Activated CD8-positive, alpha-beta memory T cell treated with anti-CD3 and anti-CD28 coated beads, Interleukin-2, amount 50 U/mL, for 24 hours (primary cell): ENCODE results near the gene PTPRN2.

Experiments used
- DNase-seq: peaks from one replicate; pipeline ENCODE4 v3.0.0-alpha.2; 2020; ENCODE audit errors: extremely low read depth

The PTPRN2 gene

GRCh38 chr7:158401295-158401694 is 186.3 kb downstream of the PTPRN2 start:
- no peak for DNase-seq

GRCh38 chr7:158400601-158401225 is 186.9 kb downstream of the PTPRN2 start:
- no peak for DNase-seq

DNA sequence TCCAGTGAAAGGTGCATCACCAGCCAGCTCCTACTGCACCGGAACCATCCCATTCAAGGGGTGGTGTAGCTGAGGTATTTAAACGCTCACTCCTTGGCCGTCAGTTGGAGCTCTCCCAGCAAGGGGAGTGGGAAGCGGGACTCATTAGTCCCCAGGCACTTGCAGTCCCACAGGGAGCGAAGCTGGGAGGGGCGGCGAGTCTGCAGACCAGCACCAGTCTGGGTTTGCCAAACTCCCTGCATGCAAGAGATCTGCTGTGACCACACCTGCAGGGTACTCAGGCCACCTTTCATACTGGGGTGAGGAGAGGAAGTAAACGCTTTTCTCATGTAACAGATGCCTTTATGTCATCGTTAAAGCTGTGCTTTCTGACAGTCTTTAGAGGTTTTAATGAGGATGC is 187.9 kb downstream of the PTPRN2 start:
- no peak for DNase-seq

- no peak for DNase-seq
Measured at GRCh38 chr7:158398750-158399149, 188.9 kb downstream of the PTPRN2 start.

DNA sequence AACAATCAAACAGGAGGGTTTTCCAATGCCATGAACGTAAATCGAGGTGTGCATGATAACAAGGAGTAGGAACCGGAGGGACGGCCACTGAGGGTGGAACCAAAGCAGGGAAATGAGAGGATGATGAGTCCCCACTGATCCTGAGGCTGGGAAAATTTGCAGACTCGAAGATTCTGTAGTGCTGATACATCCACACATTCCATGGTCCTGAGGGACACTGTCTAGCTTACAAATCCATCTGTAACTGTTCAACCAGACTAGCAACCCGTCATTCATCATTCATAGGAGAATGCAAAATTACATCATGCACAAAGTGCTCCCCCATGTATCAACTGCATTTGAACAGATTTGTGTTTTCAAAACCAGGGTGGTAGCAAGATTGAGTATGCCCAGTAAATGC is 189.7 kb downstream of the PTPRN2 start:
- no peak for DNase-seq

GRCh38 chr7:158396982-158397862 is 190.4 kb downstream of the PTPRN2 start:
- DNase-seq, result no peak

- no peak for DNase-seq
Measured at GRCh38 chr7:158396301-158396905, 191.2 kb downstream of the PTPRN2 start.

GRCh38 chr7:158395780-158396278 is 191.8 kb downstream of the PTPRN2 start:
- DNase-seq, result no peak

GRCh38 chr7:158395349-158395748 is 192.3 kb downstream of the PTPRN2 start:
- no peak for DNase-seq

DNA sequence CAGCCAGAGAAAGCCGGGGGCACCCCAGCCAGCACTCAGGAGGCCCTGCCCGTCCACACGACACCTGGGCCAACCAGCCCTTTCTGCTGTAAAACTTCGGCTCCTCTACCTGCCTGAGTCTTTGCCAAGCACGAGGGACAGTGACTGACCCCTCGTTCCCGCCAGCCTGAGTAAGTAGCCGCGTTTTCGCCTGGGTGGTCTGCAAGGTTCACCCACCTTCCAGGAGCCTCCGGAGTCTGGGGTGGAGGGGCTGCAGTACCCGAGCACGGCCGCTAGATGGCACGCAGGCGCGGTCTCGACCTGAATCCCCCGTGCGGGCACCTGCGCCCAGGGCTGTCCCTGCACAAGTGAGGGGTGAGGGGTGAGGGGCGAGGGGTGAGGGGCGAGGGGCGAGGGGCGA is 192.7 kb downstream of the PTPRN2 start:
- no peak for DNase-seq

DNA sequence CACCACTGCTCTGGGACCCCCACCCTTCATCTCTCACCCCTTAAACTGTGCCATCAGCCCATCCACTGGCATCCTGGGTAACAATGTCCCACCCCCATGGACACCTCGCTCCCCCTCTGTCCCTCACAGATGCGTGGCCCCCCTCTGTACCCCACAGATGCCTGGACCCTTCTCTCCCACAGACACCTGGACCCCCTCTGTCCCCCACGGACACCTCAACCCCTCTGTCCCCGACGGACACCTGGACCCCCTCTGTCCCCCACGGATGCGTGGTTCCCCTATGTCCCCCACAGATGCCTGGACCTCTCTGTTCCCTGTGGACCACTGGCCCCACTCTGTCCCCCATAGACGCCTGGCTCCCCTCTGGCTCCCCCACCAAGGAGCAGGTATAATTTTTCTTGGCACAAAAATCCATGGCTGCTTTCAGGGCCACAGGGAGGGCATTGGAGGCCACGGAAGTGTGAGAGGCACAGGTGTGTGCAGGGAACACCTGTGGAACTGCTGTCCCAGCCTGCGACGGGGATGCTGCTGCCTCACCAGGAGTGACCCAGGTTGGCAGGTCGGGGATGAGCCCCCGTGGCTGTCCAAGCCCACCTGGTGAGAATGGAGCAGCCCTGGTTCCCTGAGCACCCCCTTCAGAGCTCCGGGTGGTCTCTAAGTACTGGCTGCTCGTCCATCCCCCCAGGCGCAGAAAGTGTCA is 193.5 kb downstream of the PTPRN2 start:
- no peak for DNase-seq

DNA sequence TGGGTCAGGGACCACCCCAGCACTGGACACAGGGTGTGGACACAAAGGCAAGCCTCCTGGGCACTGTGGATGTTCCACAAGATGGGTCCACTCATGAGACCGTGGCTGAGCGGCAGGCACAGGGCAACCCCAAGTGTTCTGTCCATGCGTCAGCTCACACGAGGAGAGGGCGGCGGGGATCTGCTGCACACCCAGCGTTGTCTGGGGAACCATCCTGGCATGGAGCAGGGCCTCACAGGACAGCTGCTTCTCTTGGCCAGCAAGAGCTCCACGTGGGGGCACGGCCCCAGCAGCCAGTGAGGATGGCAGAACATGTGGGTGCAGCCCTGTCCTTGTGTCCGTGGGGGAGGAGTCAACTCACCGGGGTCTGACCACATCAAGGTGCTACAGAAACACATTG is 195.4 kb downstream of the PTPRN2 start:
- no peak for DNase-seq

DNA sequence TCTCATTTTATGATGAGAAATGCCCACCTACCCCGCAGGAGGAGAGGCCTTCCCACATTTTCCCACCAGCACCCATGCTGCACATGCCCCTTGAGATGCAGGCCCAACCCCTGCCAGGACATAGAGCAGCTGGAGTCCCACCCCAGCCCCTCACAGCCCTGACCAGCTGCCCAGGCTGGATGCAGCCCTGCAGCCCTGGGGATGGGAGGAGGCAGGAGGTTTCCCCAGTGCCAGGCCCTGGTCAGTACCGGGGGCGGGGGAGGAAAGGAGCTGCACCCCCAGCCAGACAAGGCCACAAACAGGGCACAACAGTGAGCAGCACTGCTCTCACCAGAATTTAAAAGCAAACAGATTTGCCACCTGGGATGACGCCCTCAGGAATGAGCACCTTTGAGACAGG is 196.1 kb downstream of the PTPRN2 start:
- DNase-seq, result no peak

DNA sequence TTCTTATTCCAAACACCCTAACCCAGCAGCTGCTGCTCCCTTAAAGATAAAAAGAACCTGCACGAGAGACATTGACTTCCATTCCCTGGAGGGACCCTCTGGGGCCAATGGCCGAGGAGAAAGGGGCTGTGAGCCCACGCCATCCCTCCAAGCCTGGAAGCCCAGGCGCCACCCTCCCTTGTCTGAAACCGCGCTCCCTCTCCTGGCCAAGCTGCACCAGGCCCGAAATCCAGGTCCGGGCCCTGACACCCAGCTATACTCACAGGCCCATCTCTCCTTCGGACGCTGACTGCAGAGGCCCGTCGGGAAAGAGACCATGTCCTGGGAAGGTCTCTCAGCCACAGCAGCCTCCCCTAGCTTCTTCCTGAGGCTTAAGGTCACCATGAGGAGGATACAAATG is 196.5 kb downstream of the PTPRN2 start:
- DNase-seq, result no peak

GRCh38 chr7:158390460-158390859 is 197.2 kb downstream of the PTPRN2 start:
- DNase-seq, result no peak

- DNase-seq, result no peak
Measured at GRCh38 chr7:158389514-158390425, 197.9 kb downstream of the PTPRN2 start.

- no peak for DNase-seq
Measured at GRCh38 chr7:158388928-158389327, 198.7 kb downstream of the PTPRN2 start.

GRCh38 chr7:158388072-158388471 is 199.6 kb downstream of the PTPRN2 start:
- DNase-seq, result no peak

DNA sequence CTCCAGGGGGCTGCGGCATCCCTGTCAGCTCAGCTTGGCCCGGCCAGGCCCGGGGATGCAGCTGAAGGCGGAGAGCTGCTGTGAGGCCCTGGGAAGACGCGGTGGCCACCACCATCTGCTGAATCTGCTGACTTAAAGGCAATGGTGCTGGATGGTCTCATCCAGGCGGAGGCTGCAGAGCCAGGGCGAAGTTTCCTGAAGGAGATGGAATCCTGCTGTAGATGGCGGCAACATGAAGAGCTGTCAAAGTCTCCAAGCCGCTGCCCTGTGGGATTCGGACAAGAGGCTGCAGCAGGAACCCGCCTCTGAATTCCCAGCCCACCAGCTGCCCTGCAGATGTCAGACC is 200.1 kb downstream of the PTPRN2 start:
- no peak for DNase-seq

GRCh38 chr7:158386866-158387545 is 200.6 kb downstream of the PTPRN2 start:
- DNase-seq, result no peak

DNA sequence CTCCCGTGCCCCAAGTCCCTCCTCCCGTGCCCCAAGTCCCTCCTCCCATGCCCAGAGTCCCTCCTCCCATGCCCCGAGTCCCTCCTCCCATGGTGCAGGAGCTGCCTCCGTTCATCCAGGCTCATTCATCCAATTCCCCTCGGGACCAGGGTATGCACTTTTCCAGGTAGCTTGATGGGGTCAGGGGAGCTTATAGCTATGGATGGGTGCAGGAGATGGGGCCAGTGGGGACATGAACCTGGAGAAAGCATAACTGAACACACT is 201.3 kb downstream of the PTPRN2 start:
- DNase-seq, result no peak
